ENCODE results near the gene SMOC2.

GRCh38 chr6:168420084-168420483, 20.9 kb upstream of the SMOC2 start:
- TF ChIP-seq, protein P1, sequence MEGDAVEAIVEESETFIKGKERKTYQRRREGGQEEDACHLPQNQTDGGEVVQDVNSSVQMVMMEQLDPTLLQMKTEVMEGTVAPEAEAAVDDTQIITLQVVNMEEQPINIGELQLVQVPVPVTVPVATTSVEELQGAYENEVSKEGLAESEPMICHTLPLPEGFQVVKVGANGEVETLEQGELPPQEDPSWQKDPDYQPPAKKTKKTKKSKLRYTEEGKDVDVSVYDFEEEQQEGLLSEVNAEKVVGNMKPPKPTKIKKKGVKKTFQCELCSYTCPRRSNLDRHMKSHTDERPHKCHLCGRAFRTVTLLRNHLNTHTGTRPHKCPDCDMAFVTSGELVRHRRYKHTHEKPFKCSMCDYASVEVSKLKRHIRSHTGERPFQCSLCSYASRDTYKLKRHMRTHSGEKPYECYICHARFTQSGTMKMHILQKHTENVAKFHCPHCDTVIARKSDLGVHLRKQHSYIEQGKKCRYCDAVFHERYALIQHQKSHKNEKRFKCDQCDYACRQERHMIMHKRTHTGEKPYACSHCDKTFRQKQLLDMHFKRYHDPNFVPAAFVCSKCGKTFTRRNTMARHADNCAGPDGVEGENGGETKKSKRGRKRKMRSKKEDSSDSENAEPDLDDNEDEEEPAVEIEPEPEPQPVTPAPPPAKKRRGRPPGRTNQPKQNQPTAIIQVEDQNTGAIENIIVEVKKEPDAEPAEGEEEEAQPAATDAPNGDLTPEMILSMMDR (IDR thresholded peaks at IDR 0.05; ENCODE audit: poor library complexity, severe bottlenecking) = no peak
- TF ChIP-seq REST (IDR thresholded peaks at IDR 0.05; ENCODE audit: borderline replicate concordance) (no peak), EZH2 (IDR thresholded peaks at IDR 0.05; ENCODE audit: borderline replicate concordance, insufficient read depth, low read length, poor library complexity, severe bottlenecking) (no peak), TAF1 (IDR thresholded peaks at IDR 0.05; ENCODE audit: low read depth) (no peak), POLR2AphosphoS5 (IDR thresholded peaks at IDR 0.05) (no peak)
